ENCODE data around the gene GCK. TPM values are rescaled to one million over a fixed set of nuclear protein-coding genes. Genes with fewer than 3 reads are reported as not detected.

GCK gene
- total and polyA plus RNA-seq, 12 donors, result 0.09 to 2.1 (median 0.50) TPM; not detected in 3

DNA sequence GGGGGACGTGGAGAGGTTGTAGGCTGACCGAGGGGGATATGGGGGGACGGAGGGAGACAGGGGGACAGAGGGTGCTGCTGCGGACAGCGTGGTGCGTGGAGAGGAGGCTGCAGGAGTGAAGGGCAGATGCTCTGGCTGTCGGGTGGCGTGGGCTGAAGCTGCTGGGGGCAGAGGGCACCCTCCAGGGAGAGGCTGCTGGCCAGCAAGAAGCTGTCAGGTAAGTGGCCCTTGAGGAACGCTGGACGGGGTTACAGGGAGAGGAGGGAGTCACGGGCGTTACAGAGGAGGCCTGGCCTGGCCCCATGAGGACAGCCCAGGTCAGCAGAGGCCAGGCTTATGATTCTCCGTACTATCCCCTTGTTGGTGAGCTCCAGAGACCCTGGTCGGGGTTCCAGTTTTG, 38.7 kb upstream of the GCK start:
- Histone ChIP-seq H3K9me3 (replicated peaks in 1 of 3) (no peaks in the 10 kb centered on the region), H3K4me3 (no peak overlapping the region), H3K4me1 (replicated peaks in 1 of 2) (no peaks in the 10 kb centered on the region), H3K27me3 (no peaks in the 10 kb centered on the region), H3K27ac (no peak overlapping the region), H3K36me3 (replicated peaks in 1 of 2) (no peaks in the 10 kb centered on the region)
- no peak for DNase-seq
- 65 to 84% (median 77%) methylated on average over 12 to 14 of the region's 14 CpGs for WGBS, 4 donors
- TF ChIP-seq POLR2A (IDR thresholded peaks at IDR 0.05) (no peak), CTCF (IDR thresholded peaks at IDR 0.05) (no peak)
- intact Hi-C loops (cut with DNase I), result no loop called here

- Histone ChIP-seq H3K9me3 (replicated peaks in 1 of 3) (no peaks in the 10 kb centered on the region), H3K4me3 (no peak overlapping the region), H3K36me3 (replicated peaks in 1 of 2) (no peaks in the 10 kb centered on the region), H3K4me1 (replicated peaks in 1 of 2) (no peaks in the 10 kb centered on the region), H3K27me3 (no peaks in the 10 kb centered on the region), H3K27ac (no peak overlapping the region)
- intact Hi-C loops (cut with DNase I), result no loop called here
- no peak for DNase-seq
- no peak for TF ChIP-seq POLR2A (IDR thresholded peaks at IDR 0.05)
- TF ChIP-seq CTCF (IDR thresholded peaks at IDR 0.05), result no peak
- WGBS, 4 donors, result 40 to 66% (median 58%) methylated on average over 7 to 17 of the region's 17 CpGs
Measured at GRCh38 chr7:44226396-44226753, 37.1 kb upstream of the GCK start.

- intact Hi-C loops (cut with DNase I), result no loop called here
- 69 to 77% (median 74%) methylated on average over 8 to 26 of the region's 26 CpGs for WGBS, 4 donors
- DNase-seq, result no peak
- Histone ChIP-seq H3K4me3 (no peak overlapping the region), H3K36me3 (replicated peaks in 1 of 2) (no peaks in the 10 kb centered on the region), H3K27ac (no peak overlapping the region), H3K4me1 (replicated peaks in 1 of 2) (no peaks in the 10 kb centered on the region), H3K27me3 (no peaks in the 10 kb centered on the region), H3K9me3 (replicated peaks in 1 of 3) (no peaks in the 10 kb centered on the region)
- TF ChIP-seq CTCF (IDR thresholded peaks at IDR 0.05) (no peak), POLR2A (IDR thresholded peaks at IDR 0.05) (no peak)
Measured at GRCh38 chr7:44225566-44226395, 36.5 kb upstream of the GCK start.

DNA sequence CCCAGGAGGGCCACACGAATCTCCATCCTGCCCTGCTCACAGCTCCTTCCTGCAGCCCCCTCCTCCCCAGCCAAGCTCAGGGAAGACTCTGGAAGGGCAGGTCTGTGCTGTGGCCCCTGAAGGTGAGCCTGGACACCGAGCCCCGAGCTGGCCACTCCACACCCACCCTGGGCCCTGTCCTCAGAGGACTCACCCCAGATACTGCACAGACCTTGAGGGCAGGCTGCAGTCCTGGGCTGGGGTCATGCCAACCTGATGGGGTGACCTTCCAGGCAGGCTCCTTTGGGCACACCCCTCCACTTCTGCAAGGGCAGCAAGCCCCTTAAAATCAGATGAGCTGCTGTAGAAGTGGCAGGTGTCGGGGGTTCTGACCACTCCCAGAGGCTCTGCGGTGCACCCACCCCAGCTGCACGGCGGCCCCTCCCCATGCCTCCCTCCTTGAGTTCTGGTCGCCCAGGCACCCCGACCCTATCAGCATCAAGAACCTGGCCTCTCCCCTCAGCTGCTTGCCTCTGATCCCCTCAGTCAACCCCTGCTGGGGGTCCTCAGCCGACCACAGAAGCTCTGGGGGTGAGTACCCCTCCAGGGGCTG, 35.8 kb upstream of the GCK start:
- Histone ChIP-seq H3K36me3 (replicated peaks in 1 of 2) (no peaks in the 10 kb centered on the region), H3K9me3 (replicated peaks in 1 of 3) (no peaks in the 10 kb centered on the region), H3K4me1 (replicated peaks in 1 of 2) (no peaks in the 10 kb centered on the region), H3K4me3 (no peak overlapping the region), H3K27me3 (no peaks in the 10 kb centered on the region), H3K27ac (no peak overlapping the region)
- intact Hi-C loops (cut with DNase I), result no loop called here
- TF ChIP-seq CTCF (IDR thresholded peaks at IDR 0.05), result no peak
- no peak for TF ChIP-seq POLR2A (IDR thresholded peaks at IDR 0.05)
- 53 to 79% (median 71%) methylated on average over 3 to 10 of the region's 10 CpGs; no CpG with 5 or more reads in 1 of the 4 donors for WGBS, 4 donors
- no peak for DNase-seq

Measured in adrenal gland (tissue), 12 donors.